ENCODE measurements around the gene LRIT2.

Gene LRIT2

DNA sequence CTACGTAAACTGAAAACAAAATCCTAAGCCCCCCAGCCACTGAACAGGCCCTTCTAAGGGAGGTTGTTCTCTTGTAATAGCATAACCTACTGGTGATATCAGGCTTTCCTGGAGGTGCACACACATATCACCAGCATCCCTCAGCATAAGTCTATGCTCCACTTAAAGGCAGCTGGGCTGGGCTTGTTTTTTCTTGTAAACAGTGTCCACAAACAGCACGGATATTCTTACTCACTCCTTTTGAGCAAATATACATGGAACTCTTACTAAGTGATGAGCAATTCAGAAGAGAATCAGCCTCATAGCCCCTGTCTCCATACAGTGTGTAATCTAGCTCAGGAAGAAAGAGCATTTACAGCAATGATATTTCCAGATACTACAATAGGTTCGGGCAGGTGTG, 13.6 kb upstream of the LRIT2 start:
- H3K4me1 ChIP-seq (ENCODE audit: control insufficient read depth, insufficient read depth, low read length), result no peaks in the 10 kb centered on the region
- no peaks in the 10 kb centered on the region; the same call in 1 of the 2 replicates for H3K27me3 ChIP-seq (ENCODE audit: control insufficient read depth, insufficient read depth, low read length)
- DNase-seq (ENCODE audit: low read depth, low spot score), result no peak
- no CpG with 5 or more reads among the region's 3 CpGs for WGBS (ENCODE audit: insufficient coverage, insufficient read length)
- no peak overlapping the region for H3K27ac ChIP-seq (ENCODE audit: low read length)
- H3K4me3 ChIP-seq (ENCODE audit: low read length), result no peak overlapping the region
- no peaks in the 10 kb centered on the region for H3K9me3 ChIP-seq (ENCODE audit: control insufficient read depth, insufficient read depth, low read length)
- no peaks in the 10 kb centered on the region for H3K36me3 ChIP-seq (ENCODE audit: control insufficient read depth, insufficient read depth, low read length)

DNA sequence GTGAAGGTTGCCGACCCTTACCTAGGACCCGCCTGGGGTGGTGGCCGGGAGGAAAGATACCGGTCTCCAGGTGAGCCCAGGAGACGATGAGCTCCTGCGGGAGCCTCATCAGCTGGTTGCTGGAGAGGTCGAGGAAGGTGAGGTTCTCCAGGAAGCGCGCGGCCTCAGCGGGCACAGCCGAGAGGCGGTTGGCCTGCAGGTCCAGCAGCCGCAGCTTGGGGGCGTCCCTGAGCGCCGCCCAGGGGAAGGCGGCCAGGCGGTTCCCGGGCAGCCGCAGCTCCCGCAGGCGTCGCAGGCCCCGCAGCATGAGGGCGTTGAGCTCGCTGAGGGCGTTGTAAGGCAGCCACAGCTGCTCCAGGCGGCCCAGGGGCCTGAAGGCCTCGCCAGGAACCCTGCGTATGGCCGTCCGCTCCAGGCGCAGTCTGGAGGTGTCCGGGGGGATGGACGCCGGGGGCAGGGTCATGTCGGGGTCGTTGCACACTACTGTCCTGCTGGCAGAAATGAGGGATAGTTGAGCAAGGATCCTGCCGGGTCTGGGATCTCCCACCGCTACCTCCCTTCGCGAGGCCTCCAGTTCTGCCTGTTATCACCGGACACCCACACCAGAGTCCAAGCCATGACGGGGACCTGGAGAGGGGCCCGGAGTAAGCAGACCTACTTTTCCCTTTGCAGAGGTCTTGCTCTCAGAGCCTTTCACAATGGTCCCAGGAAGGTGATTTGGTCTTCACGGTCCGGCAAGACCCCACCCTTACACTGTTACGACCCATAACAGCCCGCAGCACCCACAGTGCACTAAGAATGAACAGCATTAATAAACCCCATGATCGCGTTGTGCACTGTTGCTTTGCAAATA, 12.1 kb upstream of the LRIT2 start:
- H3K36me3 ChIP-seq (ENCODE audit: control insufficient read depth, insufficient read depth, low read length), result no peaks in the 10 kb centered on the region
- no peaks in the 10 kb centered on the region for H3K4me1 ChIP-seq (ENCODE audit: control insufficient read depth, insufficient read depth, low read length)
- peak; percentile 48 for DNase-seq (ENCODE audit: low read depth, low spot score)
- no peak overlapping the region for H3K4me3 ChIP-seq (ENCODE audit: low read length)
- H3K27ac ChIP-seq (ENCODE audit: low read length), result no peak overlapping the region
- no peaks in the 10 kb centered on the region for H3K9me3 ChIP-seq (ENCODE audit: control insufficient read depth, insufficient read depth, low read length)
- H3K27me3 ChIP-seq (ENCODE audit: control insufficient read depth, insufficient read depth, low read length), result no peaks in the 10 kb centered on the region; the same call in 1 of the 2 replicates
- no CpG with 5 or more reads among the region's 52 CpGs for WGBS (ENCODE audit: insufficient coverage, insufficient read length)

DNA sequence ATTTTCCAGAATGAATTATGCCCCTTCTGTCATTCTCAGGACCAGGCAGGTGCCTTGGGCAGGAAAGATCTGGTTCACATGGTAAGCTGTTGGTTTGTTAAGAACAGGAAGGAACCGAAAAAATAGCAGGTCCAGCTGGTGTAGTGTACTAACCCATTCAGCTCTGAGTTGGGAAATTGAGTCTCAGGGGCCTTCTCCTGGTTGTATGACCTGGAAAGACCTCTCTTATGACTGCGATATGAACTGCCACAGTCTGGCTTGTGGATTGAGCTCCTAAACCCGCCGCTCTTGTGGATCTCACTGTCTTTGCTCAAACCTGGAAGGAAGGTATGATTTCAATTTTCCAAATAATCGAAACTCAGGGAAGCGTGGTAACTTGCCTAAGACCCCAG, 11.5 kb upstream of the LRIT2 start:
- no peaks in the 10 kb centered on the region; the same call in 1 of the 2 replicates for H3K27me3 ChIP-seq (ENCODE audit: control insufficient read depth, insufficient read depth, low read length)
- no peak overlapping the region for H3K4me3 ChIP-seq (ENCODE audit: low read length)
- WGBS (ENCODE audit: insufficient coverage, insufficient read length), result no CpG with 5 or more reads among the region's 6 CpGs
- H3K36me3 ChIP-seq (ENCODE audit: control insufficient read depth, insufficient read depth, low read length), result no peaks in the 10 kb centered on the region
- H3K9me3 ChIP-seq (ENCODE audit: control insufficient read depth, insufficient read depth, low read length), result no peaks in the 10 kb centered on the region
- no peak for DNase-seq (ENCODE audit: low read depth, low spot score)
- no peak overlapping the region for H3K27ac ChIP-seq (ENCODE audit: low read length)
- H3K4me1 ChIP-seq (ENCODE audit: control insufficient read depth, insufficient read depth, low read length), result no peaks in the 10 kb centered on the region

DNA sequence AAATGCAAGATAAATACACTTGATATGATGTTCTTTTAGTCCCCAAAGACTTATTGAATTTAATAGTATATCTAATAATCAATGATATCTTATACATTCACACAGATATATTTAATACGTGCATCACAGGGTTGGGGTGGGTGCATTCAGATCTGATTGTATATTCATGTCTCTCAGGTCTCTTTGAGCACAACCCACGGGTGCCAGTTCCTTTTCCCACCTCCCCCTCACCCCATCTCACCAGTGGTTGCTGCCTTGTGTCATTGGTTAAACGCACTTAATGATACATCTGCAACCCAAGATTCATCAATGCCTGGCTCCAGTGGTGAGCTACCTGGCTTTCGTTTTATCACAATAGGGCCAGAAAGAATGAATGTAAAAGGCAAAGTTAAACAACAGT, 9.8 kb upstream of the LRIT2 start:
- H3K36me3 ChIP-seq (ENCODE audit: control insufficient read depth, insufficient read depth, low read length), result no peaks in the 10 kb centered on the region
- no peaks in the 10 kb centered on the region for H3K9me3 ChIP-seq (ENCODE audit: control insufficient read depth, insufficient read depth, low read length)
- H3K27ac ChIP-seq (ENCODE audit: low read length), result no peak overlapping the region
- no CpG with 5 or more reads among the region's 4 CpGs for WGBS (ENCODE audit: insufficient coverage, insufficient read length)
- no peak overlapping the region for H3K4me3 ChIP-seq (ENCODE audit: low read length)
- H3K4me1 ChIP-seq (ENCODE audit: control insufficient read depth, insufficient read depth, low read length), result no peaks in the 10 kb centered on the region
- no peaks in the 10 kb centered on the region; the same call in 1 of the 2 replicates for H3K27me3 ChIP-seq (ENCODE audit: control insufficient read depth, insufficient read depth, low read length)
- DNase-seq (ENCODE audit: low read depth, low spot score), result no peak

DNA sequence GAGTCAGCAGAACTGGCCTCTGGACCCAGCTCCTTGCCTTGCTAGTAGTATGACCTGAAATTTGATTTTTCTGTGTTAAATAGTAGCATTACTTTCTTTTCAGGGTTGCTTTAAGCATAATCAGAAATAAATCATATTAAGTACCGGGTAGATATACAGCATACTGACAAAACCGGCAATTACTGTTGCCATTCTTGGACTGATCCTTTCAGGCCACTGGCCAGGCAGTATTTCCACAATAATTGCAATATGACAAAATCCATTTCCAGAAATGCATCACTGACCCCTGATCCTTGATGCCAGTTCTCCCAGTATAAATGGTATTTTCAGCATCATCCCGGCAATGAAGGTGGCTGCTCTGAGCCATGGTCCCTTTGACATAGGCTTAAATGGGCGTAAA, 9.1 kb upstream of the LRIT2 start:
- no peak for DNase-seq (ENCODE audit: low read depth, low spot score)
- WGBS (ENCODE audit: insufficient coverage, insufficient read length), result no CpG with 5 or more reads among the region's 4 CpGs
- Histone ChIP-seq H3K4me1 (ENCODE audit: control insufficient read depth, insufficient read depth, low read length) (no peaks in the 10 kb centered on the region), H3K27ac (ENCODE audit: low read length) (no peak overlapping the region), H3K36me3 (ENCODE audit: control insufficient read depth, insufficient read depth, low read length) (no peaks in the 10 kb centered on the region), H3K4me3 (ENCODE audit: low read length) (no peak overlapping the region), H3K9me3 (ENCODE audit: control insufficient read depth, insufficient read depth, low read length) (no peaks in the 10 kb centered on the region), H3K27me3 (ENCODE audit: control insufficient read depth, insufficient read depth, low read length) (no peaks in the 10 kb centered on the region; the same call in 1 of the 2 replicates)

DNA sequence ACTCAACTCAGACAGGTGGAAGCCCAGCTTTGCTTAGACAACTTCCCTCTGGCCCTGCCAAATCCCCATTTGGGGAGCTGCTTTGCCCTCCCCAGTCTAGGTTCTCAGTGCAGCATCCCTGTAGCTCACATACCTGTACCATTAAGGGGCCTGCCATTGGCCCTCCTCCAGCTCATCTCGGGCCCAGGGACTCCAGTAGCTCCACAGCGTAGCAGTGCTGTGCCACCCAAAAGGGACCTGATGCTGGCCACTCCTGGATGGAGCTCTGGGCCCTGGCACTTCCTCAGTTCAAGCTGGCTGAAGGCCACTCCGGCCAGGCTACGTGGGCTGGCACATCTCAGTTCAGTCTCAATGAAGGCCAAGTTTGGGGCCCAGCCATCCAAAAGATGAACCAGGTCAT, 8.6 kb upstream of the LRIT2 start:
- no CpG with 5 or more reads among the region's 4 CpGs for WGBS (ENCODE audit: insufficient coverage, insufficient read length)
- Histone ChIP-seq H3K9me3 (ENCODE audit: control insufficient read depth, insufficient read depth, low read length) (no peaks in the 10 kb centered on the region), H3K4me3 (ENCODE audit: low read length) (no peak overlapping the region), H3K4me1 (ENCODE audit: control insufficient read depth, insufficient read depth, low read length) (no peaks in the 10 kb centered on the region), H3K36me3 (ENCODE audit: control insufficient read depth, insufficient read depth, low read length) (no peaks in the 10 kb centered on the region), H3K27ac (ENCODE audit: low read length) (no peak overlapping the region), H3K27me3 (ENCODE audit: control insufficient read depth, insufficient read depth, low read length) (no peaks in the 10 kb centered on the region; the same call in 1 of the 2 replicates)
- no peak for DNase-seq (ENCODE audit: low read depth, low spot score)

DNA sequence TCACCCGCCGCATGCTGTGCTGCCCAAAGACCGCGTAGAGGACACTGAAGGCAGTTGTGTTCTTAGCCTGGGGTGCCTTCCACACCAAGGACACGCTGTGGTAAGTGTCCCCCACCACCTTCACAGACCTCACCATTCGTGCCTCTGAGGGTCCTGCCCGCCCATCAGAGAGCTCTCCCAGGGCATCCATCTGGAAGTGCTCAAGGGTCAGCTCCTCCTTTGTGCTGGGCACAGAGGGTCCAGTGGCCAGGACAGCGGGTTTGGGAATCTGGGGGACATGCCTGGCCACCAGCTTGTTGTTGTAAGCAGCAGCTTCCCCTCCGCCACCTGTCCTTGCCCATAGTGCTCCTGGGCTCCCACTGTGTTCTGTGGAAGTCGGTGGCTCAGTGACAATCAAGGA, 7.0 kb upstream of the LRIT2 start:
- no peak overlapping the region for H3K27ac ChIP-seq (ENCODE audit: low read length)
- no peak overlapping the region for H3K4me3 ChIP-seq (ENCODE audit: low read length)
- no CpG with 5 or more reads among the region's 10 CpGs for WGBS (ENCODE audit: insufficient coverage, insufficient read length)
- no peak for DNase-seq (ENCODE audit: low read depth, low spot score)
- H3K9me3 ChIP-seq (ENCODE audit: control insufficient read depth, insufficient read depth, low read length), result no peaks in the 10 kb centered on the region
- no peaks in the 10 kb centered on the region for H3K4me1 ChIP-seq (ENCODE audit: control insufficient read depth, insufficient read depth, low read length)
- H3K36me3 ChIP-seq (ENCODE audit: control insufficient read depth, insufficient read depth, low read length), result no peaks in the 10 kb centered on the region
- H3K27me3 ChIP-seq (ENCODE audit: control insufficient read depth, insufficient read depth, low read length), result no peaks in the 10 kb centered on the region; the same call in 1 of the 2 replicates

DNA sequence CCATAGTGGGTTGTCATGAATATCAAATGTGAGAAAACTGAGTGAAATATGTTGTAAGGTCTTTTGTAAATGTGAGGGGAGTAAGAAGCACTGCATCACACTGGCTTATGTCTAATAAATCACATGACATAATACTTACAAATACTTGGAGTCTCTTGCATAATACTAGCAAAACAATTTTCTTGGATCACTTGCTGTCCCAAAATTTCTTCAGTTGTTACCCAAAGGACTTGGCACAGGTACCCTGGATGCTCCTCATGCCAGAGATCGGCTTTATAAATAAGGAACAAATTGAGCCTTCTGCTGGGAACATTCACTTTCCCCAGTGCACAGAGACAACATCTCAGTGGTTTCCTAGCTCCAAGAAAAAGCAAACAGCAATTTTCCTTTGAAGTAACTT, 5.0 kb upstream of the LRIT2 start:
- Histone ChIP-seq H3K36me3 (ENCODE audit: control insufficient read depth, insufficient read depth, low read length) (no peaks in the 10 kb centered on the region), H3K27ac (ENCODE audit: low read length) (no peak overlapping the region), H3K9me3 (ENCODE audit: control insufficient read depth, insufficient read depth, low read length) (no peaks in the 10 kb centered on the region), H3K4me3 (ENCODE audit: low read length) (no peak overlapping the region), H3K27me3 (ENCODE audit: control insufficient read depth, insufficient read depth, low read length) (no peaks in the 10 kb centered on the region), H3K4me1 (ENCODE audit: control insufficient read depth, insufficient read depth, low read length) (no peaks in the 10 kb centered on the region)
- no CpG with 5 or more reads among the region's 1 CpG for WGBS (ENCODE audit: insufficient coverage, insufficient read length)
- DNase-seq (ENCODE audit: low read depth, low spot score), result no peak

DNA sequence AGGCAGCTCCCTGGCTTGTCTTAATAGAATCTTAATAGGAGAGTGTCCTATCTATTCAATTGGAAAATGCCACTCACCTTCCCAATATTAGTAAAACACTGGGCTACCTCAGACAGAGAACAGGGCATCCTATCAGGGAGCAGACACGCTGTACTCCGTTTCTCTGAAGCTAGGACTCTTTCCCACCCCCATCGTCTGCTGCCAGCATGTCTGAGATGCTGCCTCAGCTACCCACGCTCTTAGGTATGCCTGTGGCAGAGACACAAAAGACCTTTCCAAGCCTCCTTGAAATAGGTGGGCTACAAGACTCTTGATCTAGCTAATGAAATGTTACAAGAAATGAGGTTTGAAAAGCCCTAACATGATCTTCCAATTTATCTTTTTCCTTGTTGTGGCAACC, 2.5 kb upstream of the LRIT2 start:
- no peak overlapping the region for H3K4me3 ChIP-seq (ENCODE audit: low read length)
- WGBS (ENCODE audit: insufficient coverage, insufficient read length), result no CpG with 5 or more reads among the region's 4 CpGs
- H3K4me1 ChIP-seq (ENCODE audit: control insufficient read depth, insufficient read depth, low read length), result no peaks in the 10 kb centered on the region
- H3K27ac ChIP-seq (ENCODE audit: low read length), result no peak overlapping the region
- H3K27me3 ChIP-seq (ENCODE audit: control insufficient read depth, insufficient read depth, low read length), result no peaks in the 10 kb centered on the region
- DNase-seq (ENCODE audit: low read depth, low spot score), result no peak
- H3K36me3 ChIP-seq (ENCODE audit: control insufficient read depth, insufficient read depth, low read length), result no peaks in the 10 kb centered on the region
- no peaks in the 10 kb centered on the region for H3K9me3 ChIP-seq (ENCODE audit: control insufficient read depth, insufficient read depth, low read length)

DNA sequence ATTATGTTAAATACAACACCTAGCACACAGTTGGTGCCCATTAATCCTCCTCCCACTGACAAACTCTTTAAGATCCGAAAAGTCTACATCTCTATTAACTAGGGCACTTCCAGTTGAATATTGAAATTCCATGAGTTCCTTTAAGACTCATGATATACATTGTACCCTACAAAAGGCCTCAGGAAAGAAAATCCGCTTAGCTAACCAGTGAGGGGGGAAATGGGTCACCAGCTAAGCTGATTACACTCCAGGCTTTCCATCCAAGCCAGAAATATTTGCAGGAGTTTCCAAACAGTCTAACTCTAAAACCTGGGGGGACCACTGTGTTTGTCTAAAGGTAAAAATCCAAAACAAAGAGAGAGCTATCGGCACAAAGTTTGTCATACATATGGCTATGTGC, 1.3 kb upstream of the LRIT2 start:
- DNase-seq (ENCODE audit: low read depth, low spot score), result no peak
- Histone ChIP-seq H3K36me3 (ENCODE audit: control insufficient read depth, insufficient read depth, low read length) (no peaks in the 10 kb centered on the region), H3K9me3 (ENCODE audit: control insufficient read depth, insufficient read depth, low read length) (no peaks in the 10 kb centered on the region), H3K27ac (ENCODE audit: low read length) (no peak overlapping the region), H3K4me3 (ENCODE audit: low read length) (no peak overlapping the region), H3K4me1 (ENCODE audit: control insufficient read depth, insufficient read depth, low read length) (no peaks in the 10 kb centered on the region), H3K27me3 (ENCODE audit: control insufficient read depth, insufficient read depth, low read length) (no peaks in the 10 kb centered on the region)
- WGBS (ENCODE audit: insufficient coverage, insufficient read length), result no CpG with 5 or more reads among the region's 3 CpGs
